IMR-90 (cell line): ENCODE measurements around the gene DDX41. TPM values are rescaled to one million over a fixed set of nuclear protein-coding genes. Genes with fewer than 3 reads are reported as not detected.

Experiments
- ATAC-seq: fragments of 200-7000 bp; cut with Tn5 transposase; 2 replicates; pipeline ENCODE4 v1.9.1; 2020; ENCODE audit warnings: low read depth, mild to moderate bottlenecking, moderate library complexity
- Bru-seq: library from RNA; stranded (reverse); fragments of 400-500 nt; gene quantifications from one replicate; lab custom pipeline; 2021; lab: Mats Ljungman, UMichigan
- BruChase-seq, 2 experiments: library from RNA; stranded (reverse); fragments of 400-500 nt; gene quantifications; one replicate each; lab custom pipeline; 2021; lab: Mats Ljungman, UMichigan
- BruUV-seq: library from RNA; stranded (reverse); fragments of 400-500 nt; replicated peaks from 2 replicates; lab custom pipeline; 2021; lab: Mats Ljungman, UMichigan
- CTCF ChIA-PET: fragments of 300-600 bp; formaldehyde crosslinking; extraction: SDS; loops from one replicate; lab custom pipeline; 2021; ENCODE audit warnings: antibody characterized with exemption; lab: Yijun Ruan, JAX
- POLR2A ChIA-PET: fragments of 300-600 bp; sonication (Branson Sonifier 250); formaldehyde crosslinking; loops from one replicate; lab custom pipeline; 2022; ENCODE audit warnings: antibody characterized with exemption; ENCODE audit not compliant: unreplicated experiment; lab: Charles Lee
- DNase-seq: peaks from one replicate; pipeline ENCODE4 v3.0.0; 2013
- H2AFZ ChIP-seq: replicated peaks from 2 replicates; pipeline ENCODE3; 2013; ENCODE audit warnings: low read length, mild to moderate bottlenecking; ENCODE audit not compliant: poor library complexity
- H2AK5ac ChIP-seq: 2 replicates; pipeline ENCODE4 v1.6.1; 2013; ENCODE audit warnings: low read depth, low read length, inconsistent platforms
- H2AK9ac ChIP-seq: replicated peaks from 2 replicates; pipeline ENCODE3; 2013; ENCODE audit warnings: mild to moderate bottlenecking, low read depth, low read length, moderate library complexity; ENCODE audit not compliant: poor library complexity
- H2BK120ac ChIP-seq: 2 replicates; pipeline ENCODE4 v1.6.1; 2013; ENCODE audit warnings: low read depth, low read length, inconsistent platforms
- H2BK15ac ChIP-seq: 3 replicates; pipeline ENCODE4 v1.6.1; 2013; ENCODE audit warnings: low read depth, low read length, inconsistent platforms
- H2BK20ac ChIP-seq: 2 replicates; pipeline ENCODE4 v1.6.1; 2013; ENCODE audit warnings: low read depth, mild to moderate bottlenecking, inconsistent platforms, low read length, moderate library complexity
- H2BK5ac ChIP-seq: 2 replicates; pipeline ENCODE4 v1.6.1; 2013; ENCODE audit warnings: mild to moderate bottlenecking, low read depth, low read length, inconsistent platforms; ENCODE audit not compliant: poor library complexity, severe bottlenecking
- H3K14ac ChIP-seq: replicated peaks from 2 replicates; pipeline ENCODE4 v1.6.1; 2013; ENCODE audit warnings: low read depth, low read length, inconsistent platforms
- H3K18ac ChIP-seq: 2 replicates; pipeline ENCODE4 v1.6.1; 2013; ENCODE audit warnings: low read depth, low read length, control low read depth
- H3K23ac ChIP-seq: 2 replicates; pipeline ENCODE4 v1.6.1; 2013; ENCODE audit warnings: low read depth, low read length, inconsistent platforms
- H3K27ac ChIP-seq: 2 replicates; pipeline ENCODE4 v1.5.1; 2013; ENCODE audit warnings: mild to moderate bottlenecking, control low read depth, low read length; ENCODE audit not compliant: insufficient read depth
- H3K27me3 ChIP-seq: 2 replicates; pipeline ENCODE4 v1.6.1; 2013; ENCODE audit warnings: low read length; ENCODE audit not compliant: control insufficient read depth, insufficient read depth
- H3K36me3 ChIP-seq: 2 replicates; pipeline ENCODE4 v1.6.1; 2013; ENCODE audit warnings: low read length, mixed read lengths; ENCODE audit not compliant: control insufficient read depth, insufficient read depth
- H3K4ac ChIP-seq: 2 replicates; pipeline ENCODE4 v1.6.1; 2013; ENCODE audit warnings: low read depth, low read length, inconsistent platforms
- H3K4me1 ChIP-seq: 2 replicates; pipeline ENCODE4 v1.6.1; 2013; ENCODE audit warnings: low read length, mixed read lengths; ENCODE audit not compliant: control insufficient read depth, insufficient read depth
- H3K4me2 ChIP-seq: 2 replicates; pipeline ENCODE4 v1.6.1; 2013; ENCODE audit warnings: low read depth, mild to moderate bottlenecking, control low read depth, low read length, moderate library complexity
- H3K4me3 ChIP-seq: 2 replicates; pipeline ENCODE4 v1.5.1; 2013; ENCODE audit warnings: low read depth, mild to moderate bottlenecking, control low read depth, low read length, moderate library complexity; ENCODE audit not compliant: insufficient read depth
- H3K56ac ChIP-seq: 2 replicates; pipeline ENCODE4 v1.6.1; 2013; ENCODE audit warnings: low read length, inconsistent platforms; ENCODE audit not compliant: insufficient read depth; ENCODE audit errors: extremely low read depth
- H3K79me1 ChIP-seq, 2 experiments: 2 replicates each; pipeline ENCODE4 v1.6.1; 2013; ENCODE audit warnings: low read length in 2 of 2, inconsistent platforms in 1 of 2, low read depth in 1 of 2
- H3K9ac ChIP-seq: 2 replicates; pipeline ENCODE4 v1.6.1; 2013; ENCODE audit warnings: low read depth, low read length, control low read depth
- H3K9me1 ChIP-seq: 2 replicates; pipeline ENCODE4 v1.6.1; 2013; ENCODE audit warnings: low read length, inconsistent platforms; ENCODE audit not compliant: insufficient read depth
- H3K9me3 ChIP-seq: 2 replicates; pipeline ENCODE4 v1.6.1; 2013; ENCODE audit warnings: low read length; ENCODE audit not compliant: control insufficient read depth, insufficient read depth
- H4K20me1 ChIP-seq: 2 replicates; pipeline ENCODE4 v1.6.1; 2013; ENCODE audit warnings: low read length, inconsistent platforms; ENCODE audit not compliant: insufficient read depth
- H4K5ac ChIP-seq: 2 replicates; pipeline ENCODE4 v1.6.1; 2013; ENCODE audit warnings: mild to moderate bottlenecking, low read depth, low read length, control low read depth
- H4K8ac ChIP-seq, 2 experiments: 2 replicates each; pipeline ENCODE4 v1.6.1; 2013; ENCODE audit warnings: low read depth in 2 of 2, low read length in 2 of 2, control low read depth in 1 of 2, inconsistent platforms in 1 of 2
- H4K91ac ChIP-seq: 2 replicates; pipeline ENCODE4 v1.6.1; 2013; ENCODE audit warnings: low read depth, low read length, inconsistent platforms; ENCODE audit not compliant: insufficient read depth
- BHLHE40 ChIP-seq: fragments of 150-350 bp; IDR thresholded peaks from 2 replicates; pipeline ENCODE4 v1.6.1; 2016; ENCODE audit warnings: mild to moderate bottlenecking, low read depth, low read length
- CEBPB ChIP-seq: IDR thresholded peaks from 2 replicates; pipeline ENCODE4 v1.6.1; 2012; ENCODE audit warnings: low read depth, low read length, improper control_type of control experiment
- FOS ChIP-seq: fragments of 150-350 bp; IDR thresholded peaks from 2 replicates; pipeline ENCODE4 v1.6.1; 2016; ENCODE audit warnings: low read depth, low read length
- MAZ ChIP-seq: IDR thresholded peaks from 2 replicates; pipeline ENCODE4 v1.6.1; 2012; ENCODE audit warnings: low read depth, mild to moderate bottlenecking, low read length, improper control_type of control experiment, moderate library complexity, borderline replicate concordance
- MXI1 ChIP-seq: IDR thresholded peaks from 2 replicates; pipeline ENCODE4 v1.6.1; 2012; ENCODE audit warnings: low read depth, mild to moderate bottlenecking, low read length, moderate library complexity, borderline replicate concordance
- NFE2L2 ChIP-seq: fragments of 150-350 bp; IDR thresholded peaks from 2 replicates; pipeline ENCODE4 v1.6.1; 2016; ENCODE audit warnings: low read depth, mild to moderate bottlenecking, low read length
- RAD21 ChIP-seq: IDR thresholded peaks from 2 replicates; pipeline ENCODE4 v1.6.1; 2012; ENCODE audit warnings: low read length, improper control_type of control experiment
- SMC3 ChIP-seq: fragments of 150-350 bp; IDR thresholded peaks from 2 replicates; pipeline ENCODE4 v1.6.1; 2016; ENCODE audit warnings: low read depth, mild to moderate bottlenecking, antibody characterized with exemption, low read length, moderate library complexity
- WGBS, 2 experiments: methylation state at CpG; one replicate each; pipeline versions ENCODE4 v1.1.5 to v1.1.7; 2013; ENCODE audit warnings: missing lambda C conversion rate in 2 of 2; ENCODE audit not compliant: insufficient read length in 1 of 2; ENCODE audit errors: extremely low coverage in 2 of 2; 5-methylcytosine and 5-hydroxymethylcytosine counted together
- dilution Hi-C: fragments of 300-500 bp; cut with HindIII; formaldehyde crosslinking; loops from one replicate; pipeline ENCODE4 v1.14.3; 2018; ENCODE audit warnings: low sequenced_read_pairs; ENCODE audit not compliant: unreplicated experiment
- in situ Hi-C: fragments of 300-500 bp; cut with MboI; formaldehyde crosslinking; loops from 3 replicates; pipeline ENCODE4 v1.14.3; 2019; ENCODE audit warnings: low sequenced_read_pairs, inconsistent platforms, mixed read lengths
- intact Hi-C: fragments of 100-400 bp; cut with micrococcal nuclease; formaldehyde crosslinking; loops from 2 replicates; pipeline ENCODE4 v1.10.0; 2022
- long read RNA-seq: library from polyadenylated mRNA; unstranded; transcript quantifications from one replicate; pipeline ENCODE4 v2.0.0, GENCODE V29; 2021; ENCODE audit not compliant: unreplicated experiment
- polyA plus RNA-seq, 3 experiments: library from polyadenylated mRNA; depleted of rRNA; stranded (reverse); fragments of >200 nt; gene quantifications; 2 replicates each; pipeline ENCODE4 v1.2.3, GENCODE V29; 2012; ENCODE audit warnings: low replicate concordance in 1 of 3
- total RNA-seq: library from RNA; depleted of rRNA; stranded (reverse); fragments of >200 nt; gene quantifications from 2 replicates; pipeline ENCODE4 v1.2.3, GENCODE V29; 2012; rRNA removed
- TF ChIP-seq, protein P1 (sequence below): conservative IDR thresholded peaks from 2 replicates; pipeline ENCODE4 v1.5.1; 2012; ENCODE audit warnings: mild to moderate bottlenecking, low read depth, low read length, improper control_type of control experiment
- TF ChIP-seq, protein P2 (sequence below): fragments of 150-350 bp; IDR thresholded peaks from 2 replicates; pipeline ENCODE4 v1.6.1; 2016; ENCODE audit warnings: low read depth, mild to moderate bottlenecking, low read length, moderate library complexity, borderline replicate concordance

DDX41 gene
- 130 and 141 TPM in 2 replicates for total RNA-seq
- 160 and 170 TPM in 2 replicates for polyA plus RNA-seq (2012; rRNA removed)
- polyA plus RNA-seq (2012; cell fraction: cytosol; rRNA removed) = 124 and 130 TPM in 2 replicates
- polyA plus RNA-seq (2012; cell fraction: nucleus; rRNA removed; ENCODE audit: low replicate concordance) = 358 and 582 TPM in 2 replicates
- percentile 66 among the genes with signal in this experiment for Bru-seq, nascent RNA
- percentile 74 among the genes with signal in this experiment for BruChase-seq, experiment 1, labeled RNA remaining after a 6-hour chase
- percentile 76 among the genes with signal in this experiment for BruChase-seq, experiment 2, labeled RNA remaining after a 2-hour chase
- long read RNA-seq, transcript DDX41-208 (17 exons, 2,607 nt) = major isoform, 27 of 59 reads
- long read RNA-seq, partial matches to known transcripts = 17 of 59 reads
- long read RNA-seq, other reads (novel, unspliced or antisense) = 12 of 59 reads

DNA sequence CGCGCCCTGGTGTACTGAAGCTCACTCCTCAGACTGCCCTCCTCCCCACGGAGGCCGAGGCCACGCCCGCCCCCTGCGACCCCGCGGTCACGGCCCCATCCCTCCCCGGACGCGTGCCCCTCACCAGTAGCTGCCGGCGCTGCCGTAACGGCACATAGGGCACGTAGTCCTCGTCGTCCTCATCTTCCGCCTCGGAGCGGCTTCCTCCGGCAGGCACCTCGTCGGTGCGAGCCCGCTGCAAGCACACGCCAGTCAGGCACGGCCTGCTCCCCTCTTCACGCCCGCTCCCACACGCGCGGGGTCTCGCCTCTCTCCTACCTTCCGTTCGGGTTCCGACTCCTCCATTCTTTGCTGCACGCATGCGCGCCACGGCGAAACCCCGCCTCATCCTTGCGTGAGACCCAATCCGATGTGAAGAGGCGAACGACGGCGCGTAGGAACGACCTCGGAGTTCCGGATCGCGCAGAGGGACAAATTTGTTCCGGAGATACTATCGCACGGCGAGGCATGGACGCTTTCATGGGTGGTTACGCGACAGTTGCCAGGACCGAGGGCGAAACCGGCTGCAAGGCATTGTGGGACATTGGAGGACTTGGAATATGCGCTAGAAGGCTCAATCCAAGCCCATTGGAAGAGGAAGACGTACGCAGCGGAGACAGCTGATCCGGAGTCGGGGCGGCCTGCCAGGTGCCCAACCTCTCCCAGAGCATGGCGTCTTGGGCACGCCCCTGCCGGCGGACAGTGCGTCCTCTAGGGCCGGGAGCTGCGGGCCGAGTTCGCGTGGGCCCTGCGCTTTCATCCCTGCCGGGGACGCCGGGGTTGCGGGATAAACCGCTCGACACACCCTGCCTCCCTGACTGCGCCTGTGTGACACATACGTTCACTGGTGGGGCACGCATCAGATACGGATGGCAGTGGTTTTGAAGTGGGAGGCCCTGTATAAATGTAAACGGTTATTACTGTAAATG is at the start of gene DDX41:
TSS of gene DDX41 (minus strand) at position 361 of the 968 bp plus-strand sequence. CDS start at position 345, 16 bp downstream.
- H3K56ac ChIP-seq = peak within 1 kb of the TSS; percentile 64
- TF ChIP-seq, protein P1, sequence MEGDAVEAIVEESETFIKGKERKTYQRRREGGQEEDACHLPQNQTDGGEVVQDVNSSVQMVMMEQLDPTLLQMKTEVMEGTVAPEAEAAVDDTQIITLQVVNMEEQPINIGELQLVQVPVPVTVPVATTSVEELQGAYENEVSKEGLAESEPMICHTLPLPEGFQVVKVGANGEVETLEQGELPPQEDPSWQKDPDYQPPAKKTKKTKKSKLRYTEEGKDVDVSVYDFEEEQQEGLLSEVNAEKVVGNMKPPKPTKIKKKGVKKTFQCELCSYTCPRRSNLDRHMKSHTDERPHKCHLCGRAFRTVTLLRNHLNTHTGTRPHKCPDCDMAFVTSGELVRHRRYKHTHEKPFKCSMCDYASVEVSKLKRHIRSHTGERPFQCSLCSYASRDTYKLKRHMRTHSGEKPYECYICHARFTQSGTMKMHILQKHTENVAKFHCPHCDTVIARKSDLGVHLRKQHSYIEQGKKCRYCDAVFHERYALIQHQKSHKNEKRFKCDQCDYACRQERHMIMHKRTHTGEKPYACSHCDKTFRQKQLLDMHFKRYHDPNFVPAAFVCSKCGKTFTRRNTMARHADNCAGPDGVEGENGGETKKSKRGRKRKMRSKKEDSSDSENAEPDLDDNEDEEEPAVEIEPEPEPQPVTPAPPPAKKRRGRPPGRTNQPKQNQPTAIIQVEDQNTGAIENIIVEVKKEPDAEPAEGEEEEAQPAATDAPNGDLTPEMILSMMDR = no peak
- no peak for TF ChIP-seq RAD21
- TF ChIP-seq, protein P2, sequence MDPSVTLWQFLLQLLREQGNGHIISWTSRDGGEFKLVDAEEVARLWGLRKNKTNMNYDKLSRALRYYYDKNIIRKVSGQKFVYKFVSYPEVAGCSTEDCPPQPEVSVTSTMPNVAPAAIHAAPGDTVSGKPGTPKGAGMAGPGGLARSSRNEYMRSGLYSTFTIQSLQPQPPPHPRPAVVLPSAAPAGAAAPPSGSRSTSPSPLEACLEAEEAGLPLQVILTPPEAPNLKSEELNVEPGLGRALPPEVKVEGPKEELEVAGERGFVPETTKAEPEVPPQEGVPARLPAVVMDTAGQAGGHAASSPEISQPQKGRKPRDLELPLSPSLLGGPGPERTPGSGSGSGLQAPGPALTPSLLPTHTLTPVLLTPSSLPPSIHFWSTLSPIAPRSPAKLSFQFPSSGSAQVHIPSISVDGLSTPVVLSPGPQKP = no peak
- TF ChIP-seq CEBPB = no peak
- no peak for TF ChIP-seq NFE2L2
- TF ChIP-seq SMC3 = no peak
- peak; percentile 95 for TF ChIP-seq MXI1
- no peak for TF ChIP-seq FOS
- no peak for TF ChIP-seq BHLHE40
- peak; percentile 62; the same call in 1 of the 2 replicates for TF ChIP-seq MAZ

More for the DNA sequence above, at the start of gene DDX41:
- Histone ChIP-seq H3K23ac (peak within 1 kb of the TSS; percentile 94), H3K36me3 (peaks cover 65% of the 10 kb centered on the region), H3K79me1 (peaks cover 27 to 55% of the 10 kb centered on the region in 2 experiments), H3K27me3 (no peaks in the 10 kb centered on the region), H3K27ac (peak within 1 kb of the TSS; percentile 84), H3K9me1 (0 out of 2 replicates have a peak, but pooled peaks cover 4% of the 10 kb centered on the region), H4K8ac (peak within 1 kb of the TSS; percentile 48 to 97), H3K18ac (peak within 1 kb of the TSS; percentile 33; the same call in 1 of the 2 replicates), H2BK5ac (peak within 1 kb of the TSS; percentile 91), H3K4me2 (peak within 1 kb of the TSS; percentile 96), H3K4ac (peak within 1 kb of the TSS; percentile 95), H3K4me3 (peak within 1 kb of the TSS; percentile 70), H4K20me1 (no peaks in the 10 kb centered on the region), H2BK15ac (no peak within 1 kb of the TSS), H2AFZ (peak within 1 kb of the TSS; percentile 99), H2AK9ac (peak within 1 kb of the TSS; percentile 98), H3K9ac (peak within 1 kb of the TSS; percentile 88), H4K5ac (peak within 1 kb of the TSS; percentile 79), H4K91ac (peak within 1 kb of the TSS; percentile 96), H3K4me1 (peaks cover 7% of the 10 kb centered on the region), H2AK5ac (peak within 1 kb of the TSS; percentile 91), H2BK120ac (peak within 1 kb of the TSS; percentile 72), H3K9me3 (no peaks in the 10 kb centered on the region), H3K14ac (peak within 1 kb of the TSS; percentile 92), H2BK20ac (no peak within 1 kb of the TSS)
- CTCF ChIA-PET = no interaction called here
- in situ Hi-C loops (no loop called here), dilution Hi-C loops (no loop called here), intact Hi-C loops (loop anchor here (1.0 to 2.0 kb wide), 2 partner anchors 29 to 76 kb away; partner anchors contain the start of gene TMED9)
- peak; percentile 89 for ATAC-seq
- POLR2A ChIA-PET = interaction anchor here (1.3 kb wide), 1 partner anchor 20 kb away, joined by 4 read pairs; the partner anchor contains the start of gene PDLIM7
- peak; percentile 99 for DNase-seq
- BruUV-seq = no TSS peak
- WGBS, 2 experiments = 0% methylated on average over 80 of the region's 96 CpGs; no CpG with 5 or more reads in 1 of the 2 experiments
